ENCODE data around the gene ARNT2. TPM values are rescaled to one million over a fixed set of nuclear protein-coding genes. Genes with fewer than 3 reads are reported as not detected.

Gene ARNT2
- total and polyA plus RNA-seq, 2 experiments from 2014 or later, result 4.6 to 11.6 TPM

DNA sequence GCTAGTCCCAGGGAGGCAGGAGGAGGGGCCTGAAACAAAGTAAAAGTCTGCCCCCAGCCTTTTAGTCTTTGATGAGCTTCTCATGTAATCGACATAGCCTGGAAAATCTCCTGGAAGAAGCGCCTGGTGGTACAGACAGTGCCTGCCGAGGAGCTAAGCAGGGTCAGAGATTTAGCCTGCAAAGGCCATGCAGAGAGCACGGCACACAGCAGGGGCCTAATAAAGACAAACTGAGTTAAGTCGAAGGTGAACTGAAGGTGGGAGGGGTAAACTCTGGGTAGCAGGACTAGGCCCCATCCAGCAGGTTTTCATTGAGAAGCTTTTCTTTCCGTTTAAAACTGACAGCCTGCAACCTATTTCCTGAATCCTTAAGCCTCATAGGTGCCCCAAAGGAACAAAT, 175.4 kb downstream of the ARNT2 start:
- H3K4me3 ChIP-seq, result no peak overlapping the region
- H3K79me2 ChIP-seq (replicated peaks; ENCODE audit: insufficient read depth), result no peaks in the 10 kb centered on the region
- H3K4me1 ChIP-seq (ENCODE audit: insufficient read depth), result no peaks in the 10 kb centered on the region
- Mint-ChIP-seq H3K4me1 (peaks cover 2% of the 10 kb centered on the region), H3K9me3 (no peaks in the 10 kb centered on the region), H3K27me3 (ENCODE audit: insufficient read depth, low read depth, poor library complexity) (no peaks in the 10 kb centered on the region), H3K27ac (no peak overlapping the region), H3K4me3 (no peak overlapping the region), H3K36me3 (ENCODE audit: low read depth) (peaks cover 4% of the 10 kb centered on the region; the same call in 1 of the 3 replicates)
- no peaks in the 10 kb centered on the region for H3K27me3 ChIP-seq (ENCODE audit: insufficient read depth)
- no peaks in the 10 kb centered on the region for H3F3A ChIP-seq (replicated peaks; ENCODE audit: low read depth)
- H4K20me1 ChIP-seq (replicated peaks; ENCODE audit: insufficient read depth), result no peaks in the 10 kb centered on the region
- DNase-seq (ENCODE audit: low spot score), result no peak
- no peak overlapping the region for H3K27ac ChIP-seq (ENCODE audit: low read depth)
- no peak overlapping the region for H3K4me2 ChIP-seq
- no peak overlapping the region for H2AFZ ChIP-seq
- peak; percentile 29; the same call in 1 of the 3 replicates for ATAC-seq
- H3K9me2 ChIP-seq (ENCODE audit: insufficient read depth), result no peaks in the 10 kb centered on the region
- H3K36me3 ChIP-seq (ENCODE audit: insufficient read depth), result no peaks in the 10 kb centered on the region
- TF ChIP-seq ZNF114 (CRISPR knock-in tag; IDR thresholded peaks at IDR 0.05) (no peak), JUNB (IDR thresholded peaks at IDR 0.05; ENCODE audit: unreplicated experiment) (no peak), POLR2AphosphoS5 (IDR thresholded peaks at IDR 0.05; ENCODE audit: low read depth) (no peak), EZH2phosphoT487 (IDR thresholded peaks at IDR 0.05; ENCODE audit: unreplicated experiment) (no peak), NANOG (IDR thresholded peaks at IDR 0.05; ENCODE audit: borderline replicate concordance) (no peak), STAT1 (IDR thresholded peaks at IDR 0.05; ENCODE audit: unreplicated experiment) (no peak), EZH2 (IDR thresholded peaks at IDR 0.05; ENCODE audit: low read depth, unreplicated experiment) (no peak), ZNF331 (CRISPR knock-in tag; IDR thresholded peaks at IDR 0.05; ENCODE audit: low read depth) (no peak), CREB1 (CRISPR knock-in tag; IDR thresholded peaks at IDR 0.05; ENCODE audit: low read depth) (no peak)
- TF ChIP-seq, protein P1, sequence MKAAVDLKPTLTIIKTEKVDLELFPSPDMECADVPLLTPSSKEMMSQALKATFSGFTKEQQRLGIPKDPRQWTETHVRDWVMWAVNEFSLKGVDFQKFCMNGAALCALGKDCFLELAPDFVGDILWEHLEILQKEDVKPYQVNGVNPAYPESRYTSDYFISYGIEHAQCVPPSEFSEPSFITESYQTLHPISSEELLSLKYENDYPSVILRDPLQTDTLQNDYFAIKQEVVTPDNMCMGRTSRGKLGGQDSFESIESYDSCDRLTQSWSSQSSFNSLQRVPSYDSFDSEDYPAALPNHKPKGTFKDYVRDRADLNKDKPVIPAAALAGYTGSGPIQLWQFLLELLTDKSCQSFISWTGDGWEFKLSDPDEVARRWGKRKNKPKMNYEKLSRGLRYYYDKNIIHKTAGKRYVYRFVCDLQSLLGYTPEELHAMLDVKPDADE (IDR thresholded peaks at IDR 0.05), result no peak
- TF ChIP-seq, protein P2, sequence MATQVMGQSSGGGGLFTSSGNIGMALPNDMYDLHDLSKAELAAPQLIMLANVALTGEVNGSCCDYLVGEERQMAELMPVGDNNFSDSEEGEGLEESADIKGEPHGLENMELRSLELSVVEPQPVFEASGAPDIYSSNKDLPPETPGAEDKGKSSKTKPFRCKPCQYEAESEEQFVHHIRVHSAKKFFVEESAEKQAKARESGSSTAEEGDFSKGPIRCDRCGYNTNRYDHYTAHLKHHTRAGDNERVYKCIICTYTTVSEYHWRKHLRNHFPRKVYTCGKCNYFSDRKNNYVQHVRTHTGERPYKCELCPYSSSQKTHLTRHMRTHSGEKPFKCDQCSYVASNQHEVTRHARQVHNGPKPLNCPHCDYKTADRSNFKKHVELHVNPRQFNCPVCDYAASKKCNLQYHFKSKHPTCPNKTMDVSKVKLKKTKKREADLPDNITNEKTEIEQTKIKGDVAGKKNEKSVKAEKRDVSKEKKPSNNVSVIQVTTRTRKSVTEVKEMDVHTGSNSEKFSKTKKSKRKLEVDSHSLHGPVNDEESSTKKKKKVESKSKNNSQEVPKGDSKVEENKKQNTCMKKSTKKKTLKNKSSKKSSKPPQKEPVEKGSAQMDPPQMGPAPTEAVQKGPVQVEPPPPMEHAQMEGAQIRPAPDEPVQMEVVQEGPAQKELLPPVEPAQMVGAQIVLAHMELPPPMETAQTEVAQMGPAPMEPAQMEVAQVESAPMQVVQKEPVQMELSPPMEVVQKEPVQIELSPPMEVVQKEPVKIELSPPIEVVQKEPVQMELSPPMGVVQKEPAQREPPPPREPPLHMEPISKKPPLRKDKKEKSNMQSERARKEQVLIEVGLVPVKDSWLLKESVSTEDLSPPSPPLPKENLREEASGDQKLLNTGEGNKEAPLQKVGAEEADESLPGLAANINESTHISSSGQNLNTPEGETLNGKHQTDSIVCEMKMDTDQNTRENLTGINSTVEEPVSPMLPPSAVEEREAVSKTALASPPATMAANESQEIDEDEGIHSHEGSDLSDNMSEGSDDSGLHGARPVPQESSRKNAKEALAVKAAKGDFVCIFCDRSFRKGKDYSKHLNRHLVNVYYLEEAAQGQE (IDR thresholded peaks at IDR 0.05; ENCODE audit: unreplicated experiment), result no peak
- TF ChIP-seq, protein P3, sequence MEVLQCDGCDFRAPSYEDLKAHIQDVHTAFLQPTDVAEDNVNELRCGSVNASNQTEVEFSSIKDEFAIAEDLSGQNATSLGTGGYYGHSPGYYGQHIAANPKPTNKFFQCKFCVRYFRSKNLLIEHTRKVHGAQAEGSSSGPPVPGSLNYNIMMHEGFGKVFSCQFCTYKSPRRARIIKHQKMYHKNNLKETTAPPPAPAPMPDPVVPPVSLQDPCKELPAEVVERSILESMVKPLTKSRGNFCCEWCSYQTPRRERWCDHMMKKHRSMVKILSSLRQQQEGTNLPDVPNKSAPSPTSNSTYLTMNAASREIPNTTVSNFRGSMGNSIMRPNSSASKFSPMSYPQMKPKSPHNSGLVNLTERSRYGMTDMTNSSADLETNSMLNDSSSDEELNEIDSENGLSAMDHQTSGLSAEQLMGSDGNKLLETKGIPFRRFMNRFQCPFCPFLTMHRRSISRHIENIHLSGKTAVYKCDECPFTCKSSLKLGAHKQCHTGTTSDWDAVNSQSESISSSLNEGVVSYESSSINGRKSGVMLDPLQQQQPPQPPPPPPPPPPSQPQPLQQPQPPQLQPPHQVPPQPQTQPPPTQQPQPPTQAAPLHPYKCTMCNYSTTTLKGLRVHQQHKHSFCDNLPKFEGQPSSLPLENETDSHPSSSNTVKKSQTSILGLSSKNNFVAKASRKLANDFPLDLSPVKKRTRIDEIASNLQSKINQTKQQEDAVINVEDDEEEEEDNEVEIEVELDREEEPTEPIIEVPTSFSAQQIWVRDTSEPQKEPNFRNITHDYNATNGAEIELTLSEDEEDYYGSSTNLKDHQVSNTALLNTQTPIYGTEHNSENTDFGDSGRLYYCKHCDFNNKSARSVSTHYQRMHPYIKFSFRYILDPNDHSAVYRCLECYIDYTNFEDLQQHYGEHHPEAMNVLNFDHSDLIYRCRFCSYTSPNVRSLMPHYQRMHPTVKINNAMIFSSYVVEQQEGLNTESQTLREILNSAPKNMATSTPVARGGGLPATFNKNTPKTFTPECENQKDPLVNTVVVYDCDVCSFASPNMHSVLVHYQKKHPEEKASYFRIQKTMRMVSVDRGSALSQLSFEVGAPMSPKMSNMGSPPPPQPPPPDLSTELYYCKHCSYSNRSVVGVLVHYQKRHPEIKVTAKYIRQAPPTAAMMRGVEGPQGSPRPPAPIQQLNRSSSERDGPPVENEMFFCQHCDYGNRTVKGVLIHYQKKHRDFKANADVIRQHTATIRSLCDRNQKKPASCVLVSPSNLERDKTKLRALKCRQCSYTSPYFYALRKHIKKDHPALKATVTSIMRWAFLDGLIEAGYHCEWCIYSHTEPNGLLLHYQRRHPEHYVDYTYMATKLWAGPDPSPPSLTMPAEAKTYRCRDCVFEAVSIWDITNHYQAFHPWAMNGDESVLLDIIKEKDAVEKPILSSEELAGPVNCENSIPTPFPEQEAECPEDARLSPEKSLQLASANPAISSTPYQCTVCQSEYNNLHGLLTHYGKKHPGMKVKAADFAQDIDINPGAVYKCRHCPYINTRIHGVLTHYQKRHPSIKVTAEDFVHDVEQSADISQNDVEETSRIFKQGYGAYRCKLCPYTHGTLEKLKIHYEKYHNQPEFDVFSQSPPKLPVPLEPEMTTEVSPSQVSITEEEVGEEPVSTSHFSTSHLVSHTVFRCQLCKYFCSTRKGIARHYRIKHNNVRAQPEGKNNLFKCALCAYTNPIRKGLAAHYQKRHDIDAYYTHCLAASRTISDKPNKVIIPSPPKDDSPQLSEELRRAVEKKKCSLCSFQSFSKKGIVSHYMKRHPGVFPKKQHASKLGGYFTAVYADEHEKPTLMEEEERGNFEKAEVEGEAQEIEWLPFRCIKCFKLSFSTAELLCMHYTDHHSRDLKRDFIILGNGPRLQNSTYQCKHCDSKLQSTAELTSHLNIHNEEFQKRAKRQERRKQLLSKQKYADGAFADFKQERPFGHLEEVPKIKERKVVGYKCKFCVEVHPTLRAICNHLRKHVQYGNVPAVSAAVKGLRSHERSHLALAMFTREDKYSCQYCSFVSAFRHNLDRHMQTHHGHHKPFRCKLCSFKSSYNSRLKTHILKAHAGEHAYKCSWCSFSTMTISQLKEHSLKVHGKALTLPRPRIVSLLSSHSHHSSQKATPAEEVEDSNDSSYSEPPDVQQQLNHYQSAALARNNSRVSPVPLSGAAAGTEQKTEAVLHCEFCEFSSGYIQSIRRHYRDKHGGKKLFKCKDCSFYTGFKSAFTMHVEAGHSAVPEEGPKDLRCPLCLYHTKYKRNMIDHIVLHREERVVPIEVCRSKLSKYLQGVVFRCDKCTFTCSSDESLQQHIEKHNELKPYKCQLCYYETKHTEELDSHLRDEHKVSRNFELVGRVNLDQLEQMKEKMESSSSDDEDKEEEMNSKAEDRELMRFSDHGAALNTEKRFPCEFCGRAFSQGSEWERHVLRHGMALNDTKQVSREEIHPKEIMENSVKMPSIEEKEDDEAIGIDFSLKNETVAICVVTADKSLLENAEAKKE (CRISPR knock-in tag; IDR thresholded peaks at IDR 0.05), result no peak
- TF ChIP-seq, protein P4, sequence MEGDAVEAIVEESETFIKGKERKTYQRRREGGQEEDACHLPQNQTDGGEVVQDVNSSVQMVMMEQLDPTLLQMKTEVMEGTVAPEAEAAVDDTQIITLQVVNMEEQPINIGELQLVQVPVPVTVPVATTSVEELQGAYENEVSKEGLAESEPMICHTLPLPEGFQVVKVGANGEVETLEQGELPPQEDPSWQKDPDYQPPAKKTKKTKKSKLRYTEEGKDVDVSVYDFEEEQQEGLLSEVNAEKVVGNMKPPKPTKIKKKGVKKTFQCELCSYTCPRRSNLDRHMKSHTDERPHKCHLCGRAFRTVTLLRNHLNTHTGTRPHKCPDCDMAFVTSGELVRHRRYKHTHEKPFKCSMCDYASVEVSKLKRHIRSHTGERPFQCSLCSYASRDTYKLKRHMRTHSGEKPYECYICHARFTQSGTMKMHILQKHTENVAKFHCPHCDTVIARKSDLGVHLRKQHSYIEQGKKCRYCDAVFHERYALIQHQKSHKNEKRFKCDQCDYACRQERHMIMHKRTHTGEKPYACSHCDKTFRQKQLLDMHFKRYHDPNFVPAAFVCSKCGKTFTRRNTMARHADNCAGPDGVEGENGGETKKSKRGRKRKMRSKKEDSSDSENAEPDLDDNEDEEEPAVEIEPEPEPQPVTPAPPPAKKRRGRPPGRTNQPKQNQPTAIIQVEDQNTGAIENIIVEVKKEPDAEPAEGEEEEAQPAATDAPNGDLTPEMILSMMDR (conservative IDR thresholded peaks at IDR 0.05; ENCODE audit: low read depth in 2 of 2), result no peak
